ENCODE data around the gene TTC4. TPM values are rescaled to one million over a fixed set of nuclear protein-coding genes. Genes with fewer than 3 reads are reported as not detected.

TTC4 gene
- total RNA-seq, 2 experiments from 2014 or later = 7.3 to 7.6 TPM

GRCh38 chr1:54743416-54744226 lies 28.0 kb downstream of the TTC4 start:
- intact Hi-C loops (cut with DNase I, micrococcal nuclease) = no loop called here
- no peaks in the 10 kb centered on the region for H3K9me3 ChIP-seq (ENCODE audit: control insufficient read depth in 1 of 2, insufficient read depth in 1 of 2, low read length in 2 of 2)
- Mint-ChIP-seq H3K36me3 (ENCODE audit: low read depth) (peaks cover 56% of the 10 kb centered on the region), H3K27ac (no peak overlapping the region), H3K9me3 (no peaks in the 10 kb centered on the region), H3K27me3 (no peaks in the 10 kb centered on the region), H3K4me1 (ENCODE audit: low read depth) (no peaks in the 10 kb centered on the region), H3K4me3 (no peak overlapping the region)
- peaks cover 37% of the 10 kb centered on the region for H3K36me3 ChIP-seq (ENCODE audit: insufficient read depth, low read length)
- CTCF ChIA-PET = no interaction called here
- TF ChIP-seq CTCF (IDR thresholded peaks at IDR 0.05) = no peak
- ATAC-seq (ENCODE audit: poor library complexity) = no peak
- H3K27me3 ChIP-seq (ENCODE audit: control insufficient read depth in 1 of 2, insufficient read depth in 2 of 2, low read length in 2 of 2) = no peaks in the 10 kb centered on the region
- no peak overlapping the region for H3K27ac ChIP-seq (ENCODE audit: low read depth in 1 of 2, low read length in 2 of 2)
- H3K4me1 ChIP-seq (ENCODE audit: insufficient read depth, low read length) = no peaks in the 10 kb centered on the region
- H3K4me3 ChIP-seq (ENCODE audit: low read length) = no peak overlapping the region
- POLR2A ChIA-PET = no interaction called here
- DNase-seq = no peak

GRCh38 chr1:54744696-54745095 lies 29.0 kb downstream of the TTC4 start:
- Mint-ChIP-seq H3K27me3 (no peaks in the 10 kb centered on the region), H3K9me3 (no peaks in the 10 kb centered on the region), H3K27ac (no peak overlapping the region), H3K4me3 (no peak overlapping the region), H3K36me3 (ENCODE audit: low read depth) (peaks cover 48% of the 10 kb centered on the region), H3K4me1 (ENCODE audit: low read depth) (no peaks in the 10 kb centered on the region)
- intact Hi-C loops (cut with DNase I, micrococcal nuclease) = no loop called here
- ChIA-PET POLR2A (no interaction called here), CTCF (no interaction called here)
- peaks cover 29% of the 10 kb centered on the region for H3K36me3 ChIP-seq (ENCODE audit: insufficient read depth, low read length)
- no peaks in the 10 kb centered on the region for H3K9me3 ChIP-seq (ENCODE audit: control insufficient read depth in 1 of 2, insufficient read depth in 1 of 2, low read length in 2 of 2)
- no peak overlapping the region for H3K27ac ChIP-seq (ENCODE audit: low read depth in 1 of 2, low read length in 2 of 2)
- no peaks in the 10 kb centered on the region for H3K4me1 ChIP-seq (ENCODE audit: insufficient read depth, low read length)
- ATAC-seq (ENCODE audit: poor library complexity) (no peak), DNase-seq (no peak)
- TF ChIP-seq CTCF (IDR thresholded peaks at IDR 0.05) = no peak
- H3K4me3 ChIP-seq (ENCODE audit: low read length) = no peak overlapping the region
- no peaks in the 10 kb centered on the region for H3K27me3 ChIP-seq (ENCODE audit: control insufficient read depth in 1 of 2, insufficient read depth in 2 of 2, low read length in 2 of 2)

GRCh38 chr1:54745274-54745673 lies 29.6 kb downstream of the TTC4 start:
- Mint-ChIP-seq H3K36me3 (ENCODE audit: low read depth) (peaks cover 42% of the 10 kb centered on the region), H3K4me3 (no peak overlapping the region), H3K27me3 (no peaks in the 10 kb centered on the region), H3K9me3 (no peaks in the 10 kb centered on the region), H3K27ac (no peak overlapping the region), H3K4me1 (ENCODE audit: low read depth) (no peaks in the 10 kb centered on the region)
- Histone ChIP-seq H3K27me3 (ENCODE audit: control insufficient read depth in 1 of 2, insufficient read depth in 2 of 2, low read length in 2 of 2) (no peaks in the 10 kb centered on the region), H3K4me3 (ENCODE audit: low read length) (no peak overlapping the region), H3K27ac (ENCODE audit: low read depth in 1 of 2, low read length in 2 of 2) (no peak overlapping the region), H3K9me3 (ENCODE audit: control insufficient read depth in 1 of 2, insufficient read depth in 1 of 2, low read length in 2 of 2) (no peaks in the 10 kb centered on the region), H3K36me3 (ENCODE audit: insufficient read depth, low read length) (peaks cover 23% of the 10 kb centered on the region), H3K4me1 (ENCODE audit: insufficient read depth, low read length) (no peaks in the 10 kb centered on the region)
- ATAC-seq (ENCODE audit: poor library complexity) (no peak), DNase-seq (no peak)
- no peak for TF ChIP-seq CTCF (IDR thresholded peaks at IDR 0.05)
- intact Hi-C loops (cut with DNase I, micrococcal nuclease) = no loop called here
- ChIA-PET CTCF (no interaction called here), POLR2A (no interaction called here)

All from CD4-positive, alpha-beta T cell (primary cell).